ENCODE results near the gene ESYT3.

GRCh38 chr3:138438896-138439295 lies 4.5 kb downstream of the ESYT3 start:
- TF ChIP-seq, protein P1, sequence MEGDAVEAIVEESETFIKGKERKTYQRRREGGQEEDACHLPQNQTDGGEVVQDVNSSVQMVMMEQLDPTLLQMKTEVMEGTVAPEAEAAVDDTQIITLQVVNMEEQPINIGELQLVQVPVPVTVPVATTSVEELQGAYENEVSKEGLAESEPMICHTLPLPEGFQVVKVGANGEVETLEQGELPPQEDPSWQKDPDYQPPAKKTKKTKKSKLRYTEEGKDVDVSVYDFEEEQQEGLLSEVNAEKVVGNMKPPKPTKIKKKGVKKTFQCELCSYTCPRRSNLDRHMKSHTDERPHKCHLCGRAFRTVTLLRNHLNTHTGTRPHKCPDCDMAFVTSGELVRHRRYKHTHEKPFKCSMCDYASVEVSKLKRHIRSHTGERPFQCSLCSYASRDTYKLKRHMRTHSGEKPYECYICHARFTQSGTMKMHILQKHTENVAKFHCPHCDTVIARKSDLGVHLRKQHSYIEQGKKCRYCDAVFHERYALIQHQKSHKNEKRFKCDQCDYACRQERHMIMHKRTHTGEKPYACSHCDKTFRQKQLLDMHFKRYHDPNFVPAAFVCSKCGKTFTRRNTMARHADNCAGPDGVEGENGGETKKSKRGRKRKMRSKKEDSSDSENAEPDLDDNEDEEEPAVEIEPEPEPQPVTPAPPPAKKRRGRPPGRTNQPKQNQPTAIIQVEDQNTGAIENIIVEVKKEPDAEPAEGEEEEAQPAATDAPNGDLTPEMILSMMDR (IDR thresholded peaks at IDR 0.05) = no peak
- no peak for TF ChIP-seq POLR2A (IDR thresholded peaks at IDR 0.05)
